NT2/D1 (cell line): ENCODE data around the gene MTHFD2L.

Experiments used
- SUZ12 ChIP-seq: IDR thresholded peaks from 2 replicates; pipeline ENCODE4 v1.6.1; 2011; ENCODE audit not compliant: insufficient read length, insufficient read depth; ENCODE audit errors: extremely low read depth
- YY1 ChIP-seq: IDR thresholded peaks from 2 replicates; pipeline ENCODE4 v1.6.1; 2011; ENCODE audit not compliant: insufficient read length, insufficient read depth
- ZNF274 ChIP-seq: IDR thresholded peaks from 2 replicates; pipeline ENCODE4 v1.6.1; 2011; ENCODE audit warnings: mild to moderate bottlenecking, low read depth, low read length

- no peak for TF ChIP-seq SUZ12
- TF ChIP-seq YY1, result no peak
- TF ChIP-seq ZNF274, result no peak
Measured at GRCh38 chr4:74120086-74120485, 37.8 kb upstream of the MTHFD2L start.
